Left ventricle myocardium inferior (tissue), 1 donor: ENCODE data around the gene ZFHX3. TPM values are rescaled to one million over a fixed set of nuclear protein-coding genes. Genes with fewer than 3 reads are reported as not detected.

Experiments
- DNase-seq: peaks from one replicate; pipeline ENCODE4 v3.0.0-alpha.2; 2020
- H3K27ac ChIP-seq: fragments of 200-600 bp; replicated peaks from 2 replicates; pipeline ENCODE4 v1.8.0; 2021
- H3K27me3 ChIP-seq: fragments of 200-600 bp; 2 replicates; pipeline ENCODE4 v1.8.0; 2021; ENCODE audit warnings: low read depth
- H3K36me3 ChIP-seq: fragments of 200-600 bp; 2 replicates; pipeline ENCODE4 v1.8.0; 2021
- H3K4me1 ChIP-seq: fragments of 200-600 bp; 2 replicates; pipeline ENCODE4 v1.8.0; 2021
- H3K4me3 ChIP-seq: fragments of 200-600 bp; 2 replicates; pipeline ENCODE4 v1.8.0; 2021; ENCODE audit warnings: mild to moderate bottlenecking, moderate library complexity
- H3K9me3 ChIP-seq: fragments of 200-600 bp; replicated peaks from 2 replicates; pipeline ENCODE4 v1.8.0; 2021
- intact Hi-C: fragments of 100-400 bp; cut with micrococcal nuclease; formaldehyde crosslinking; loops from one replicate; pipeline ENCODE4 v1.11.0; 2022
- total RNA-seq: library from RNA; stranded (reverse); fragmentation: NEBNext Ultra II Directional; extraction: Animal tissue kit (Norgen Biotek cat#: 25700); gene quantifications from one replicate; pipeline ENCODE4 v1.2.1, GENCODE V29; 2021
- TF ChIP-seq, protein P1 (sequence below): fragments of 200-600 bp; IDR thresholded peaks from 2 replicates; pipeline ENCODE4 v1.8.0; 2021; ENCODE audit warnings: antibody characterized with exemption, mild to moderate bottlenecking, borderline replicate concordance
- donor health status: DM: no; HTN: yes; CAD: no; lungs with severe emphysema.

Gene ZFHX3
- total RNA-seq, 1 donor from 2014 or later: 9.6 TPM

DNA sequence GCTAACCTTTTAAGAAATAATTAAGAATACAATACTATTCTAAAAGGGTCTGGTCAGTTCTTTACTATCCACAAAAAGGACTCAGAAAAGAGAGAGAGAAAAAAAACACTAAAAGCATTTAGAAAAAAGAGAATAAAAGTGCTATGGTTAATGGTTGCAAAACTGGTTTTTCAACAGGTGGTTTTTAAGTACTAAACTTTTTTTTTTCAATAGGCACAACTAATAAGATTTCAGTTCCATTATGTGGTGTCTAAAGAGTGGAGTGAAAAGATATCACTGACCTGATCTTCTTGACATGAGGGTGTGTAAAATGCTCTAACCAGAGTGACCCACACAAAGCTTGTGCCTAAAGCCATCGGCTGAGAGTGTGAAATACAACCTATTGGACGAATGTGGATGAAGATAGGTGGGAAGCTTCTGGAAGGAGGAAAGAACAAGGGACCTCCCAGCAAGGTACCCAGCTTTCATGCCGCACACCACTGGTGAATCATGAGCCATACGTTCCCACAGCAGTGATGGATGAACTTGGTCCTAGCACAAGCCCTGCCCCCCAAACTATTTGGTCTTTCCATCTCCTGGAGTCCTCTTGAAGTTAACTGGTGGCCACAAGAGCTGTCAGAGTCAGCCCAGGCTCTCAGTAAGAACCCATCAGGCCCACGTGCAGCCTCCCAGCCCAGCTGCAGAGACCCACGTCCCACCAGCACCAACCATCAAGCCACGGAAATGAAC lies 103.0 kb downstream of the ZFHX3 start:
- Histone ChIP-seq H3K36me3 (peaks cover 16% of the 10 kb centered on the region), H3K4me1 (peaks cover 33% of the 10 kb centered on the region), H3K4me3 (no peak overlapping the region), H3K9me3 (no peaks in the 10 kb centered on the region), H3K27ac (no peak overlapping the region), H3K27me3 (no peaks in the 10 kb centered on the region)
- intact Hi-C loops: no loop called here
- DNase-seq: no peak
- TF ChIP-seq, protein P1, sequence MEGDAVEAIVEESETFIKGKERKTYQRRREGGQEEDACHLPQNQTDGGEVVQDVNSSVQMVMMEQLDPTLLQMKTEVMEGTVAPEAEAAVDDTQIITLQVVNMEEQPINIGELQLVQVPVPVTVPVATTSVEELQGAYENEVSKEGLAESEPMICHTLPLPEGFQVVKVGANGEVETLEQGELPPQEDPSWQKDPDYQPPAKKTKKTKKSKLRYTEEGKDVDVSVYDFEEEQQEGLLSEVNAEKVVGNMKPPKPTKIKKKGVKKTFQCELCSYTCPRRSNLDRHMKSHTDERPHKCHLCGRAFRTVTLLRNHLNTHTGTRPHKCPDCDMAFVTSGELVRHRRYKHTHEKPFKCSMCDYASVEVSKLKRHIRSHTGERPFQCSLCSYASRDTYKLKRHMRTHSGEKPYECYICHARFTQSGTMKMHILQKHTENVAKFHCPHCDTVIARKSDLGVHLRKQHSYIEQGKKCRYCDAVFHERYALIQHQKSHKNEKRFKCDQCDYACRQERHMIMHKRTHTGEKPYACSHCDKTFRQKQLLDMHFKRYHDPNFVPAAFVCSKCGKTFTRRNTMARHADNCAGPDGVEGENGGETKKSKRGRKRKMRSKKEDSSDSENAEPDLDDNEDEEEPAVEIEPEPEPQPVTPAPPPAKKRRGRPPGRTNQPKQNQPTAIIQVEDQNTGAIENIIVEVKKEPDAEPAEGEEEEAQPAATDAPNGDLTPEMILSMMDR: no peak

DNA sequence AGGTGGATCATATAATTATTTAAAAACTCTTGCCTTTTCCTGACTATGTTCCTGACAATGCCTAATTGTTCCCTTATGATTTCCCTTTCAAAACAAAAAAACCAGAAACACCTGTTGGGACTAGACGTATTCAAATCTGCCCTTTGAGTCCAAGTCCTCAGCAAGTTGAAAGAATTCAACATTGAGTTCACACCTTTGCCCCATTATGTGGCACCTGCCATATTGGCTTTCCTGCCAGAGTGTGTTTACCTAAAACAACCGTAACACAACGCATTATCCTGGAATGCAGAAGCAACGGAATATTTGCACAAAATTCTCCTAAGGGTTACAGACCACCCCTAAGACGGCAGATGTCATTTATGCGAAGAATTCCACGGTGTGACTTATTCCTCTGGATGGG lies 105.9 kb downstream of the ZFHX3 start:
- H3K27ac ChIP-seq: no peak overlapping the region
- no peak for DNase-seq
- no peaks in the 10 kb centered on the region for H3K27me3 ChIP-seq
- intact Hi-C loops: no loop called here
- no peak overlapping the region for H3K4me3 ChIP-seq
- H3K4me1 ChIP-seq: peaks cover 47% of the 10 kb centered on the region
- no peaks in the 10 kb centered on the region for H3K36me3 ChIP-seq
- no peaks in the 10 kb centered on the region for H3K9me3 ChIP-seq
- TF ChIP-seq, protein P1: no peak

DNA sequence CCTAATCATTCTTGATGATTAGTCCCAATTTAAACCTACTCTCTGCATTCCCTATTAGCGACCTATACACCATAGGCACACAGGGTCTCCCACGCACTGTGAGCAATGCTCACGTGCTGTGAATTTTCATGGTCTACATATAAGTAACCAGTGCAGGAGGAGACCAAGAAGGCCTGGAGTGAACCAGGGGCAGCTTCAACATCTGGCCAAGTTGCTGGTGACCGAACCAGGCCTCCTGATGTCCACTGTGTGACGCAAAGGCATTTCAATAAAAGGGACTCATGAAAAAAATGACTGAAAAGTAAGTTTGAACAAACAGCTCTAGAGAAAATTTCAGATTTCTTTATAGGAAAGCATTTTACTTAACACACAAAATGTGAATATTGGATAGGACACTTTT lies 107.0 kb downstream of the ZFHX3 start:
- Histone ChIP-seq H3K9me3 (no peaks in the 10 kb centered on the region), H3K27ac (no peak overlapping the region), H3K4me3 (no peak overlapping the region), H3K27me3 (no peaks in the 10 kb centered on the region), H3K36me3 (no peaks in the 10 kb centered on the region), H3K4me1 (peaks cover 45% of the 10 kb centered on the region)
- TF ChIP-seq, protein P1: no peak
- DNase-seq: no peak
- intact Hi-C loops: no loop called here

DNA sequence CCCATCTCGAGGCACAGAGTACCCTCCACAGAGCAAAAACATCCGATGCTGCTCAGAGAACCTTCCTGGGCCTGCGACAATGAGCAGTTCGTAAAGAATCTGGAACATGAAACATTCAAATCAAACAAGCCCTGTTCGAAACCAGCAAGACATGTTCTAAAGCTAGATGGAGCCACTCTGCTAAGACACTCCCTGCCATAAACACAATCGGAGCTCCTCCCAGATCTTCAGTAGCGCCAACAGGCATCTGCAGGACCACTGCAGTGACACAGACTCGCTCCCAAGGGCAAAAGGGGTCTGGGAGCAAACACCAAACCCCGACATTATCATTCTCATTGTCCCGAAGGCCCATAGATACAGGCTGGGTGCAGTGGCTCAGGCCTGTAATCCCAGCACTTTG lies 108.7 kb downstream of the ZFHX3 start:
- Histone ChIP-seq H3K27me3 (no peaks in the 10 kb centered on the region), H3K36me3 (no peaks in the 10 kb centered on the region), H3K9me3 (no peaks in the 10 kb centered on the region), H3K4me3 (peak overlapping the region; percentile 37), H3K27ac (peak overlapping the region; percentile 85), H3K4me1 (peaks cover 45% of the 10 kb centered on the region)
- TF ChIP-seq, protein P1: peak; percentile 52
- peak; percentile 41 for DNase-seq
- intact Hi-C loops: loop anchor here (10.0 kb wide), 1 partner anchor 94 kb away; no protein-coding TSS in a partner anchor

DNA sequence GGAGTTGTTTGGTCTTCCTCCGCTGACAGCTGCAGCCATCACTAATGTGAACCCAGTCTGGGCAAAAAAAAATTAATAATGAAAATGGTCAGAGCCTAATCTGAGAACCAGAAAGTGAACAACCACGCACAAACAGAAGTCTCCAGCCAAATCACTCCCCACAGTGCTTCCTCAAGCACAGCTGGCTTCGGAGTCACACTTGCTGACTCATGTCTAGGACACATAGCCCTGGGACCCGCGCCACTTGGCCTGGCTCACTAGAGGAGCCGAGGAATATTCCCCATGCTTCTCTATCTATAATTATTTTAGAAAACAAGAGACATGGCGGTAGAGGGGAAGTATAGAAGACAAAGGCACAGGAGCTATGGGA lies 109.1 kb downstream of the ZFHX3 start:
- peak overlapping the region; percentile 37 for H3K4me3 ChIP-seq
- no peaks in the 10 kb centered on the region for H3K9me3 ChIP-seq
- peak overlapping the region; percentile 85 for H3K27ac ChIP-seq
- TF ChIP-seq, protein P1: no peak
- H3K4me1 ChIP-seq: peaks cover 45% of the 10 kb centered on the region
- peak; percentile 92 for DNase-seq
- intact Hi-C loops: loop anchor here (10.0 kb wide), 1 partner anchor 94 kb away; no protein-coding TSS in a partner anchor
- H3K36me3 ChIP-seq: no peaks in the 10 kb centered on the region
- H3K27me3 ChIP-seq: no peaks in the 10 kb centered on the region
